T-helper 1 cell treated with Interleukin-12 subunit alpha and Interleukin-12 subunit beta and Interleukin-4 antibody, amounts not matched to agents 30 μg/mL and 1 μg/mL, for 36 hours (primary cell): ENCODE data around the gene MAU2.

ENCODE experiments used
- H3K27ac Mint-ChIP-seq: one replicate; pipeline ENCODE4 v1.8.0; 2021; ENCODE audit warnings: mild to moderate bottlenecking, mixed read lengths
- H3K27me3 Mint-ChIP-seq: one replicate; pipeline ENCODE4 v1.8.0; 2021; ENCODE audit warnings: low read depth, mixed read lengths
- H3K36me3 Mint-ChIP-seq: one replicate; pipeline ENCODE4 v1.8.0; 2021; ENCODE audit warnings: low read depth, mixed read lengths
- H3K4me1 Mint-ChIP-seq: one replicate; pipeline ENCODE4 v1.8.0; 2021; ENCODE audit warnings: low read depth, mixed read lengths
- H3K4me3 Mint-ChIP-seq: one replicate; pipeline ENCODE4 v1.8.0; 2021; ENCODE audit warnings: mild to moderate bottlenecking, moderate library complexity, mixed read lengths
- H3K9me3 Mint-ChIP-seq: one replicate; pipeline ENCODE4 v1.8.0; 2021; ENCODE audit warnings: mixed read lengths

MAU2 gene

DNA sequence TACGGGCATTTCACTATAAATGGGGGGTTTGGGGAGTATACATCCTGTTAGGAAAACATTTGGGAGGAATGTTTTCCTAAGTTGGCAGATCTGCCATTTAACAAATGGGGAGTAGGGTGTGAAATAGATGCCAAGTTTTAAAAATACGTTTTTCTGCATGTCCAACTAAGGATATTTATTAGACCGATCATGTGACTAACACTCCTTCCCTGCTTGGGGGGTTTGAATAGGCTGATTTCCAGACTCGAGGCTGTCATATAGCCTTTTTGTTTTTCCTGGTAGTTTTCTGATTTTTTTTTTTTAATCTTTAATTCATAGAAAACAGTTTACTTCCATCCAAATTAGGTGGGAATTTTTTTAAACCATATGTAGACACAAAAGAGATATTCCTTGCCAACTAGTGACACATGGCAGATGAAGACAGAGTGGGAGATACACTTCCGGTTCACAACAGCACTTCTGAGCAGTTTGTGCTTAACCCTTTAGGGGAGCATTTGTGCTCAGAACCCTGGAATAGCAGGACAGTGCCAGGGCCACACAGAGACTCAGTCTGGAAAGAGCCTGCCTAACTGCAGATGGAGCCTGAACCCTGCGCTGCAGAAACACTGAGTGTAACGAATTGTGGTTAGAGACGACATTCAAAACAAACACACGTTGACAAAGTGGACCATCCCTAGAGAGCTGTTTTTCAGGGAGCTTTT is 79.3 kb downstream of the MAU2 start:
- Mint-ChIP-seq H3K9me3 (no peaks in the 10 kb centered on the region), H3K27me3 (no peaks in the 10 kb centered on the region), H3K4me3 (no peak overlapping the region), H3K27ac (no peak overlapping the region), H3K4me1 (peaks cover 18% of the 10 kb centered on the region), H3K36me3 (no peaks in the 10 kb centered on the region)

DNA sequence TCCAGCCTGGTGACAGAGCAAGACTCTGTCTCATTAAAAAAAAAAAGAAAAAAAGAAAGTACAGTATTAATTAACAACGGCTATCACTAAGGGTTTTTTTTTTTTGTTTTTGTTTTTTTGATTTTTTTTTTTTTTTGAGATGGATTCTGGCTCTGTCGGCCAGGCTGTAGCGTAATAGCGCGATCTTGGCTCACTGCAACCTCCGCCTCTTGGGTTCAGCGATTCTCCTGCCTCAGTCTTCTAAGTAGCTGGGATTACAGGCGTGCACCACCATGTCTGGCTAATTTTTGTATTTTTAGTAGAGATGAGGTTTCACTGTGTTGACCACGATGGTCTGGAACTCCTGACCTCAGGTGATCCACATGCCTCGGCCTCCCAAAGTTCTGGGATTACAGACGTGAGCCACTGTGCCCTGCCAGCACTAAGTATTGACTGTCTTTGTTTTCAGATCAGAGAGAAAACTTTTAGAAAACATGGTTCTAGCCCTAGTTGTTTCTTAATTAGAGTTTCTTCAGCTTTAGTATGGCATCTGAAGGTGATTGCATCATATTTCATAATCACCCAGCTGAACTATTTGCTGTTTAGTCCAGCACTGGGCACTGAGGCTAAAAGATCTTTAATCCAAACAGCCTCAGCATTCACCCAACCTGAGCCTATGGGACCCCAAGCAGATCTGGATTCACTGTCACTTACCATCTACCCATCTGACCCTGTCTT is 82.2 kb downstream of the MAU2 start:
- Mint-ChIP-seq H3K27ac (no peak overlapping the region), H3K27me3 (no peaks in the 10 kb centered on the region), H3K4me3 (no peak overlapping the region), H3K4me1 (peaks cover 31% of the 10 kb centered on the region), H3K9me3 (no peaks in the 10 kb centered on the region), H3K36me3 (no peaks in the 10 kb centered on the region)

- H3K4me3 Mint-ChIP-seq: no peak overlapping the region
- peaks cover 1% of the 10 kb centered on the region for H3K36me3 Mint-ChIP-seq
- no peaks in the 10 kb centered on the region for H3K9me3 Mint-ChIP-seq
- H3K27ac Mint-ChIP-seq: no peak overlapping the region
- no peaks in the 10 kb centered on the region for H3K27me3 Mint-ChIP-seq
- peaks cover 34% of the 10 kb centered on the region for H3K4me1 Mint-ChIP-seq
Measured at GRCh38 chr19:19403373-19403901, 82.8 kb downstream of the MAU2 start.

DNA sequence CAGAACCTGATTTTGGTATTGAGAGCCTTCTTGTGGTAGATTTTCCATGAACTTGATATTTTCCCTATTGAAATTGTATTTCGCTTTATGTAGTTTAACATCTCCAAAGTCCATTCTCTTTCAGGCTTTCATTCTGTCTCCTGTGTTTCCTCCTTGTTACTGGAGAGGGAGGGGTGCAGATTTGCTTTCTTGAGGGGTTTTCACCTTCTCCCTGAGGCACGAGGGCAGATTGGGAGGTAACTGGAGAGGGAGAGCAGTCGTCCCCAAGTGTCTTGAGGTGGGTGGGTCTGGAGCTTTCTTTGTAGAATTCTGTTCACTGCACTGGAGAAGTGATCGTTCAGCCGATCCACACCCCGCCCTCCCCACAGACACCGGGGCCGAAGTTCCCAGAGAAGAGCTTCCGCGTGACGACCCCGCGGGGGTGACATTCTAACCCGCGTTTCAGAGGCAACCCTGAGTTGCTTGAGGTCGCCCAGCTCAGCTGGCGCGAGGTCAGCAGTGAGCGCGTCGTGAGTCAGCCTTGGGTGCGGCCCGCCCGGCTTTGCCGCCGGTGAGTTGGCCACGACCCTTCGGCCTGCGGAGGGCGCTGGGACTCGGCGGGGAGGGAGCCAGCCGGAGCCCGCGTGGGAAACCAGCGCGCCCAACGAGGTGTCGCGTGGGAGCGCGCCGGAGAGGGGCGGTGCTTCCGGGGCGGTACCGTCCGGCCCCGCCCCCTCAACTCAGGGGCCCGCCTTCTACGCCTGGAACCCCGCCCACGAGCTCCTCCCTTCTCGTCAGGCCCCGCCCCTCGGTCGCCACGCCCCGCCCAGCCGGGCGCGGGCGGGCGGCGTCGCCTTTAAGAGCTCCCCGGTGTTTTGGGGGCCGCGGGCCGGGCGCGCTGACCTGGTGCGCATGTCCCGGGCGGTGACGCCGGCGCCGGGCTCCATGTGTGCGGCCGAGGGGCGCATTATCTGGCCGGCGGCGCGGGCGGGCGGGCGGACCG is 84.5 kb downstream of the MAU2 start, which contains the start of gene GATAD2A:
TSS of gene GATAD2A (plus strand) at position 797 of the 982 bp plus-strand sequence. CDS start 59,671 bp downstream, outside the sequence.
- H3K27me3 Mint-ChIP-seq: no peaks in the 10 kb centered on the region
- no peaks in the 10 kb centered on the region for H3K9me3 Mint-ChIP-seq
- H3K36me3 Mint-ChIP-seq: peaks cover 3% of the 10 kb centered on the region
- peak within 1 kb of the TSS; percentile 92 for H3K4me3 Mint-ChIP-seq
- H3K4me1 Mint-ChIP-seq: peaks cover 47% of the 10 kb centered on the region
- peak within 1 kb of the TSS; percentile 92 for H3K27ac Mint-ChIP-seq

DNA sequence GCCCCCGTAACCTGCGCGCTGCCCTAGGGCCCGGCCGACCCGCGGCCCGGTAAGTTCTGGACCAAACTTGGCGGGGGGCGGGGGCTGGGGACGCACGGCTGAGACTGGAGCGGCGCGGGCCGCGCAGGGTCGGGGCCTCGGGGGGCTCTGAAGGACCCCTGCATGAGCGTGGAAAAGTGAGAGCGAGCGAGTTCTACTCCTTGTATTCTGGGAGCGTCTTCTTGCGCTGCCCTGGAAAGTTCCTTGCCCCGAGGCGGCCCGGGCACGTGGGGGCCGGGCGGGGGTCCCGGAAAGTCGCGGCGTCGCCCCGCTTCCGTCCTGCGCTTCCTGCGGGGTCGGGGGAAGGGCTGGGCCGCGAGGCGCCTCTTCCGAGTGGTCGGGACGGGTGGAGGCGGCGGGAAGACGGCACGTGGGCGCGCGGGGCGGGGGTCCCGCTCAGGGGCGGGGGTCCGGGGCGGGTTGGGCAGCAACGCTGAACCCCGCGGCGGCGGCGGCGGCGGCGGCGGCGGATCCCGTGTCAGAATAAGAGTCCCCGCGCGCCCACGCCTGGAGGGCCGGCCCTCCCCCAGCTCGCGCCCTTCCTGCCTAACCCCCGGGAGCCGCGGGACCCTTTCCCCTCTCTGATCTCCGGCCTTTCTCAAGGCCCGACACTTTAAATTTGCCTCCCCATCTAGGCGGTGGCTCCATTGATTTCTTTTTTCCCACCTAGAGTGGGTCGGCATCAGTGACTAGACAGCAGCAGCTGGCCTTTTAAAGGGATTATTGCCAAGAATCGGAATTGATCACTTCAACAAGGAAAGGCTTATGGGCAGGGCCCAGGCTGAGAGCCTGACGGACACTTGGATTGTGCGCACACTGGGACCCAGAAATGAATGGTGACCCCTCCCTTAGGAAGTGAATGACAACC is 85.6 kb downstream of the MAU2 start:
- Mint-ChIP-seq H3K27me3 (no peaks in the 10 kb centered on the region), H3K9me3 (no peaks in the 10 kb centered on the region), H3K4me3 (peak overlapping the region; percentile 92), H3K36me3 (peaks cover 3% of the 10 kb centered on the region), H3K4me1 (peaks cover 54% of the 10 kb centered on the region), H3K27ac (peak overlapping the region; percentile 92)

DNA sequence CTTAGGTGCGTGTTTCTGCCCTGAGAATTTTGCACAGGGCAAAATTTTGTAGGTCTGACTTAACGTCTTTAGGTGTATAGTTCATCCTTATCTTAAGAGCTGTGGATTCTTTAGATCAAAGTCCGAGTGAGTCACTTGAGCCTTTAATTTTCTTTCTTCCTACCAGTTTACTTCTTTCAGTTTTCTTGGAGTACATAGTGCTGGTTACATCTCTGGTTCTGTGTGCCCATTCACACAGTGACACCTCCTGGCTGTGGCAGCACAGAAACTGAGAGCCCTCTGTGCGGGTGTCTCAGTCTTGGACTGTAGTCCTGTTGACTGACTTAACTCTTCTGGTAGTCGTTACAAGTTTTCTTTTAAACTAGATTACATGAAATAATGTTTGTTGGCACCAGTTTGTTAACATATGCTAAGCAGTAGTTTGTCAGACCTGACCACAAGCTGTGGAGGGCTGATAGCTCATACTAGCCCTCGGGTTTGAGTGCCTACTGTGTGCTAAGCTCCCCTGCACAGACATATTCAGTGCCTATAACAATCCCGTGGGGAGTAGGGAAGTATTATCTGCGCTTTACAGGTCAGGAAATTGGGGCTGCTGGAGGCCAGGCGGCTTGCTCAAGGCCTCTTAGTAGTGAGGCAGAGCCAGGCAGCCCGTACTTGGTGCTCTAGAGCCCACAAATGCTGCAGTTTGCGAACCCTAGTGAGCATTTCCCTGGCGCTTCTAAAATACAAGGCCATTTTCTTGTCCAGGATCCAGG is 86.4 kb downstream of the MAU2 start:
- Mint-ChIP-seq H3K4me3 (peak overlapping the region; percentile 92), H3K9me3 (no peaks in the 10 kb centered on the region), H3K36me3 (peaks cover 3% of the 10 kb centered on the region), H3K4me1 (peaks cover 53% of the 10 kb centered on the region), H3K27me3 (no peaks in the 10 kb centered on the region), H3K27ac (peak overlapping the region; percentile 92)

DNA sequence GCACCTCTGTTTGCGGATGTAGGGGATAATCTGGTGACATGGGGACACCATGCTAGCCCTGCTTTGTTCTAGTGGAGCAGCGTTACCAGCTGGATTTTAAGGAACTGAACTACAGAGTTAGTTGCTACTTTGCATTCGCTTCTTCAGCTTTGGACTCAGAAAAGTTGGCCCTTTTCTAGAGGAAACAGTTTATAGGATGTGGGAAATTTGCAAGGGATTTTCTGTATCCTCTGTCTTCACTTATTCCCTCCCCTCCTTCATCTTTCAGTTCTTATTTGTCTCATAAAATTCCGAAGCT is 87.0 kb downstream of the MAU2 start:
- no peaks in the 10 kb centered on the region for H3K9me3 Mint-ChIP-seq
- H3K4me3 Mint-ChIP-seq: no peak overlapping the region
- peaks cover 56% of the 10 kb centered on the region for H3K4me1 Mint-ChIP-seq
- no peak overlapping the region for H3K27ac Mint-ChIP-seq
- H3K27me3 Mint-ChIP-seq: no peaks in the 10 kb centered on the region
- H3K36me3 Mint-ChIP-seq: peaks cover 3% of the 10 kb centered on the region
